HG03439 (cell line): ENCODE results near the gene ZAR1L.

Experiments used
- ATAC-seq: cut with Tn5 transposase; IDR thresholded peaks from one replicate; pipeline ENCODE4 v1.9.1; 2021; ENCODE audit warnings: mild to moderate bottlenecking, moderate library complexity; ENCODE audit not compliant: unreplicated experiment

ZAR1L gene

DNA sequence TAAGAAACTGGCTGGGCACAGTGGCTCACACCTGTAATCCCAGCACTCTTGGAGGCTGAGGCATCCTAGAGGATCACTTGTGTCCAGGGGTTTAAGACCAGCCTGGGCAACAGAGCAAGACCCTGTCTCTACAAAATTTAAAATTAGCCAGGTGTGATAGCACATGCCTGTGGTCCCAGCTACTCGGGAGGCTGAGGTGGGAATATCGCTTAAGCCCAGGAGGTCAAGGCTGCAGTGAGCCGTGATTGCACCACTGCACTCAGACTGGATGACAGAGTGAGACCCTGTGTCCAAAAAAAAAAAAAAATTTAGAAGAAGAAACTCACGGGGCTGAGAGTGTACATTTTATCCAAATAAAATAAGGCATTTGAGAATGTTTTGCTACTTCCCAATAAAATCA lies 58.9 kb downstream of the ZAR1L start:
- no peak for ATAC-seq

DNA sequence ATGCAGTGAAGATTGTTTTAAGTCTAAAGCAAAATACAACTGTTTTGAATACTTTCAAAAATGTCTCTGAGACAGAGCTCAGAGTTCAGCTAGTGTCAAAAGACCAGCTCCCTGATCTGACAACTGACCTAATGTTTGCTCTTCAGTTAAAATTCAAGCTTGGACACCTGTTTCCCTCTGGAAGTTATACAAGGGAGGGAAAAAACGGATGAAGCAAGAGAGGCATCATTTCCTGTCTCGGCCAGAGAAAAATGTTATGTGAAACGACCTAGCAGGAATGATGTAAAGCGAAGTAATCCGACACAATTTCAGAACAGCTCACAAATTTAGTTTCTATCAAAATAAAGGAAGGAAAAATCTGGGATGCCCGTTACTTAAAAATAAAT lies 59.4 kb downstream of the ZAR1L start:
- ATAC-seq, result no peak

DNA sequence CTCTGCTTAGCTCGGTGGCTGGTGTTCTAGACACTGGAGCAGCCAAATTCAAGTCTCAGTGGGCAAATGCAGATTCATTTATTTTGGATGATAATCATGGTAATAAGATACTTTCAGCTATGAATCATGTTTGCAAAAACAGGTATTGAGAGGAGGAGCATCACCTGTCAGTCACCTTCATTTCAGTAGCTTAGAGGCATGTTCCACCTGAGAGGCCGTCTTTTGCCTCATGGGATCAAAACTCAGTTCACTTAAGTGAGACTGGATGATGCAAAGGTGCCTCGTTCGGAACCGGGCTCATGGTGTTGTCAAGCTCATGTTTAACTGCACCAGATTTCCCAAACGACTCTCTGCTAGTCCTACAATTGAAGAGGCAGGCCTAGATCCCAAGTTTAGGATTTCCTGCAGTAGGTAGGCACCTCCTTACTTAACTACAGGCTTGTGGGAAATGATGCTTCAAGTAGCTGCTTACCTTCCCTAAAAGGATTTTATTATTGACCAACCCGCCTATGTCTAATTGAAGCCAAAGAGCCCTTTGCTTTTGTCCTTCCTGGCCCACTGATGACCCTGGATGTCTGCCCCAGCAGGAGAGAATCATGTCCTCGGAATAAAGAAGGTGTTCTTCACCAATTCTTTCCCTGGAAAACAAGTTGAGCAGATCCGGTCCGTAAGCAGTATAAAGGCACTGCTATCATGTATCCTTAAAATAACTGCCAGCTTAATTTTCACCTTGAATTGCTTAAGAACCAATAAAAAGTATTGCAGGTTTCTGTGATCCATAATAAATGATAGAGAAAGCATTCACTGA lies 60.0 kb downstream of the ZAR1L start:
- no peak for ATAC-seq

DNA sequence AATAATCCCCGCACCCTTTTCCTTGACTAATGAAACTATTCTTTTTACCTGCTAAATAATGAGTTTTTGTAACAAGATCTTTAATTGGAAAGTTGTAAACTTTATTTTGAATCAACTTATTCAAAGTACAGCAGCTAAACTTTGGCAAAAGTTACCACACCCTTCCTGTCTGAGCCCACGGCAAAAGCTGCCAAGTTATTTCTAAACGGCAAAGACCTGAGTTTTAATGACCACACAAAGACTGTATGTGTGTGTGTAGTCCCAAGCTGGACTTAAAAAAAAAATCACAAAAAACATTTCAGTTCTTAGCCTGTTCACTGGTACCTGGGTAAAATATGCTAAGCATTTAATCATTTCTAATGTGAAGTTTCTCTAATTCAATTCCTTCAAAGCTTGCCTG lies 60.7 kb downstream of the ZAR1L start:
- no peak for ATAC-seq

DNA sequence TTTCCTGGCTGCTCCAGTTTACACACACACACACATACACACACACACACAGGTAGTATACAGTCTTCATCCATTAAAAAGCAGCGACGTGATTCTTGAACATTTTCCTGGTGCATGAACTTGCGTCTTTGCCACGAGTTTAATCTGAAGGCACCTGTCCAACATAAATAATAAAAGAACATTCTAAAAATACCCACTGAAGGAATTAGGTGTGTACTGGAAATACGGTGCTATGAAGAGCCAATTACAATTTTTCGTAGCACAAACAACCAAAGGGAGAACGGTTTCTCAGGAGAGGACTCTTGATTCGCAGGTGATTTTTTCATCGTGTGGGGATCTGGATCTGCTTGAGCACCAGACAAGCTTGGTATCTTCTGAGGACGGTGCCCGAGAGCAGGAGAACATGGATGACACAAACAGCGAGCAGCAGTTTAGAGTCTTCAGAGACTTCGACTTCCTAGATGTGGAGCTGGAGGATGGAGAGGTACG lies 61.2 kb downstream of the ZAR1L start:
- ATAC-seq, result no peak
